Stimulated activated CD4-positive, alpha-beta T cell treated with anti-CD3 and anti-CD28 coated beads, Interleukin-2, amount 100 ng/mL, for 48 hours (primary cell): ENCODE measurements around the gene TTC3.

Source experiments
- DNase-seq, 2 donors: peaks; one replicate each; pipeline ENCODE4 v3.0.0-alpha.2; 2020

TTC3 gene

GRCh38 chr21:37153935-37154350 is 80.9 kb downstream of the TTC3 start:
- no peak for DNase-seq

GRCh38 chr21:37155186-37155585 is 82.1 kb downstream of the TTC3 start:
- DNase-seq, result no peak

- no peak for DNase-seq
Observed at GRCh38 chr21:37157938-37158337, 84.9 kb downstream of the TTC3 start.

GRCh38 chr21:37159053-37159776 is 86.2 kb downstream of the TTC3 start:
- DNase-seq, result peak; percentile 7 to 14

GRCh38 chr21:37159949-37160348 is 86.9 kb downstream of the TTC3 start:
- no peak for DNase-seq

- no peak for DNase-seq
Observed at GRCh38 chr21:37164742-37165141, 91.7 kb downstream of the TTC3 start.

- no peak for DNase-seq
Observed at GRCh38 chr21:37165586-37165985, 92.5 kb downstream of the TTC3 start.

GRCh38 chr21:37166733-37167132 is 93.7 kb downstream of the TTC3 start:
- DNase-seq, result no peak

GRCh38 chr21:37168666-37169065 is 95.6 kb downstream of the TTC3 start:
- DNase-seq, result no peak

GRCh38 chr21:37172646-37173045 is 99.6 kb downstream of the TTC3 start:
- DNase-seq, result no peak

- DNase-seq, result no peak
Observed at GRCh38 chr21:37176716-37177115, 103.7 kb downstream of the TTC3 start.

- DNase-seq, result no peak
Observed at GRCh38 chr21:37181059-37181458, 108.0 kb downstream of the TTC3 start.

GRCh38 chr21:37182222-37182621 is 109.2 kb downstream of the TTC3 start:
- no peak for DNase-seq

GRCh38 chr21:37183749-37184148 is 110.7 kb downstream of the TTC3 start:
- DNase-seq, result no peak

- no peak for DNase-seq
Observed at GRCh38 chr21:37184784-37185593, 111.9 kb downstream of the TTC3 start.

- DNase-seq, result no peak
Observed at GRCh38 chr21:37186983-37187382, 113.9 kb downstream of the TTC3 start.

GRCh38 chr21:37188825-37189224 is 115.8 kb downstream of the TTC3 start:
- no peak for DNase-seq

- no peak for DNase-seq
Observed at GRCh38 chr21:37192019-37192418, 119.0 kb downstream of the TTC3 start.

- no peak for DNase-seq
Observed at GRCh38 chr21:37193006-37193405, 120.0 kb downstream of the TTC3 start.

- no peak for DNase-seq
Observed at GRCh38 chr21:37193676-37194075, 120.6 kb downstream of the TTC3 start.

- DNase-seq, result no peak
Observed at GRCh38 chr21:37195059-37195458, 122.0 kb downstream of the TTC3 start.

GRCh38 chr21:37195610-37196009 is 122.6 kb downstream of the TTC3 start:
- no peak for DNase-seq

- no peak for DNase-seq
Observed at GRCh38 chr21:37196847-37197246, 123.8 kb downstream of the TTC3 start.

GRCh38 chr21:37197746-37198145 is 124.7 kb downstream of the TTC3 start:
- DNase-seq, result no peak
